ENCODE data around the gene PPA2.
A peak's percentile ranks its signal among the peaks of the same experiment; 100 is the strongest.
"Not testable (repeated sequence)": the region's sequence is repeated elsewhere in the genome, so short reads cannot be mapped to it uniquely, and the experiment has no call there.

PPA2 gene

DNA sequence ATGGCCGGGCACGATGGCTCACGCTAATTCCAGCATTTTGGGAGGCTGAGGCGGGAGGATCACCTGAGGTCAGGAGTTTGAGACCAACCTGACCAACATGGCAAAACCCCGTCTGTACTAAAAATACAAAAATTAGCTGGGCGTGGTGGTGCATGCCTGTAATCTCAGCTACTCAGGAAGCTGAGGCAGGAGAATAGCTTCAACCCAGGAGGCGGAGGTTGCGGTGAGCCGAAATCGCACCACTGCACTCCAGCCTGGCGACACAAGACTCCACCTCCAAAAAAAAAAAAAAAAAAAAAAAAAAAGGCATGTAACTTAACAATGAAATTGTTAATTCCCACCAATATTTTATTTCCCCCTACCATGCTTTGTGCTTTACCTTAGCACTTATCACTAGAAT lies 15.3 kb downstream of the PPA2 start:
- DNase-seq (ENCODE audit: low spot score): not testable (repeated sequence)

DNA sequence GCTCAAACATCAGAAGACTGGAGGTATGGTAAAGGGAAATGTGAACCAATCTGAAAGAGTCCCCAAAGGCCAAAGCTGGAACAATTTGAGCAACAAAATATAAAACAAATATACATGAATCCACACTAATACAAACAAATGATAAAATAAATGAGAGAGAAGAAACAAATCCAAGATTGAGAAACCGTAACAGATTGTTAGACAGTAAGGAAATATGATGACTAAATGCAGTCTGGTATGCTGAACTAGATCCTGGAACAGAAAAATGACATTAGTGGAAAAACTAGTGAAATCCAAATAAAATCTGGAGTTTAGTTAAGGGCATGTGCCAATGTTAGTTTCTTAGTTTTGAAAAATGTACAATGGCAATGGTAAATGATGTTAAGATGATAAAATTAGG lies 15.9 kb downstream of the PPA2 start:
- no peak for DNase-seq (ENCODE audit: low spot score)

DNA sequence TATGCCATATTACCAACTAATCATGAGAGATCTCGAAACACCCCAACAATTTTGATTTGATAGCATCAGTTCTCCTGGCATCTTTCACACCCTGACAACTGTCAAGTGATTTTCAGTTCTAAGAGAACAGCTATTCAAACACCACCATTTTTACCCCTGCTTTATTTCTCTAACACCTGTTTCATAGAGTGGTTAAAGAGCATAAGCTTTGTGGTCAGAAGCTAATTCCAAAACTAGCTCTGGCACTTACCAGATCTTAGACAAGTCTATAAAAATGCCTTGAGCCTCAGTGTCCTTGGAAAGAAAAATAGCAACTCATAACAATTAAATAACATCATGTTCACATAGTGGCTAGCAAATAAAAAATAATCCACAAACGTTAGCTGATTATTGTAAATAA lies 17.9 kb downstream of the PPA2 start:
- no peak for DNase-seq (ENCODE audit: low spot score)

DNA sequence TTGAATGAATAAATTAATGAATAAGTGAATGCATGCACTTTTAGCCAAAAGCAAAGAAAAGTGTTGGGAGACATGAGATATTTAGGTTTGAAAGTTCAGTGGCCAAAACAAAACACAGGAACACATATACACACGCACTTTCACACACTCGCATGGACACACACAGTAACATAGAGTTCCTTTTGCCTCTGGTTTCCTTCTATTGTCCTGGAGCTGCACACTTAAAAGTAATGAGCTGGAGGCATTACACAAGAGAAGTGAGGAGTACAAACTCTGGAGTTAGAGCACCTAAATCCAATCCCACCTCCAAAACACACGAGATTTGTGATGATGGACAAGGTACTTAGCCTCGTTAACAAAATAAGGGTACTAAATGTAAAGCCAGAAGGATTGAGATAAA lies 18.7 kb downstream of the PPA2 start:
- DNase-seq (ENCODE audit: low spot score): no peak

DNA sequence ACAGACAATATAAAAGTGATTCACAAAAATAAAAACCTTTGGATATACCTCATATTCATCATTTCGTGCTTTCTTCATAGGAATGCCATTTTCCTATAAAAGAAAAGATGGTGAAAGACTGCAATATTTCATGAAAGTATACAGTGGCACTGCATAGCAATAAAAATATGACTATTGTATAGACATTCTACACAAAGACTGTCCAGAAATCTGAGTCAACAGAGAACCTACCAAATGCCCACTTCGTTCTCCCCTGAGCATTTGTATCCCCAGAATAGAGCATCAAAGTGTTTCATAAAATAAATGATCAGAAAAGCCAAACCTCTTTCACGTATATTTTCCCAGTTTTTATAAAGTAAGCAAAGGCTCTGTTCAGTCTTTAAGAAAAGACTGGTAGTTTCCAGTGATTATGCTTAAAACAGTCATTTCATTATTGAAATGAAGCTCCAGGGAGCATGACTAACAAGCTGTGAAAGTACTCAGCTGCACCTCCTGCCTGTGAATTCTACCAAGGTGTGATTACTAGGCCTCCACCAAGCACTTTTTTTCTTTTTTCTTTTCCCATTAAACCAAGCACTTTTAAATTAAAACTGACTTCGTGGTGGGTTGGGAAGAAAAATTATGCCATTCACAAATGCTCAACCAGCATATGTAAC lies 20.2 kb downstream of the PPA2 start:
- DNase-seq (ENCODE audit: low spot score): peak; percentile 48

DNA sequence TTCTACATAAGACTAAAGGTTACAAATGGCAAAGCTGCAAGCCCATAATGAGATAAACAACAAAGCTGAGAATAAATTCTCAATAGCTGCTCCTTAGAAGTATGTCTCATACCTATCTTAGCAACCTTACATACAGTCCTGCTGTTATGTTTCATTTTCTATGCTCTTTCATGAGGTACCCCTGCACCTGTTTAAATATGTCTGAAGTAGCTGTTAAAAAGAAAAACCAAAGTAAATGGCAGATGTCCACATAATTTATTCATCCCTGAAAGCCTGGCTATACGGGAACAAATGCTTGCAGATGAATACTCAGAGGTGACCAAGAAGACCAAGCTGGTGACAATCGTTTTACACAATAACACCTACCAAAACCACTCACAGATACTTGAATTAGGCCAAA lies 22.5 kb downstream of the PPA2 start:
- DNase-seq (ENCODE audit: low spot score): no peak

DNA sequence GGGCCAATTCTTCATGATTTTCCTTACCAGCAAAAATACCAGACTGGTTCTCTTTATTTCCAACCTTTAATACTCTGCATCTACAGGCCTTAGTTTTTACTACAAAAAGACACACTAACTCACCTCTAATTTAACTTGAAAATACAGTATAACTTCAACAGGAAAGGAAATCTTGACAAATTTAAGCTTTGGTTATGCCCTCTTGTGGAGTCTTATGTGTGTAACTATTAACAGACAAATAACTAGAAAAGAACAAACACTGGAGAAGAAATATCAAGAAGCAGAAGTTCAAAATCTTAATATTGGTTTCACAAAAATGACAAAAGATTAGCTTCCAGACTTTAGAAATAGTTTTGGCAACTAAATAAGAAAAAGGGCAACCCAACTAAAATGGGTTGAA lies 33.0 kb downstream of the PPA2 start:
- DNase-seq (ENCODE audit: low spot score): no peak

DNA sequence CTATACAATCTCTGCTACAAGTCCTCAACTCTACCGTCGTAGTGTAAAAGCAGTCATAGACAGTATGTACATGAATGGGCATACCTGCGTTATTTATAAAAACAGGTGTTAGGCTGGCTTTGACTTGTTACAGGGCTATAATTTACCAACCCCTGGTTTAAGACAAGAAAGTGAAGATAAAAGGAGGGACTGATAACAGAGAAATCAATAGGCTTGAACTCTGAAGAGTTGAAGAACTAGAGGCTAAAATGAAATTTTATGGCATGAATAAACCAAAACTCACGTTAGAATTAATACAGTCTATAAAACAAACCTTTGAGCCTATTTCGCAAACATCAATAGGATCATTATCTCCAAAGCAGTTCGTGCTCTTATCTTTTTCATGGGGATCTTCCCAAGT lies 36.2 kb downstream of the PPA2 start:
- DNase-seq (ENCODE audit: low spot score): no peak

DNA sequence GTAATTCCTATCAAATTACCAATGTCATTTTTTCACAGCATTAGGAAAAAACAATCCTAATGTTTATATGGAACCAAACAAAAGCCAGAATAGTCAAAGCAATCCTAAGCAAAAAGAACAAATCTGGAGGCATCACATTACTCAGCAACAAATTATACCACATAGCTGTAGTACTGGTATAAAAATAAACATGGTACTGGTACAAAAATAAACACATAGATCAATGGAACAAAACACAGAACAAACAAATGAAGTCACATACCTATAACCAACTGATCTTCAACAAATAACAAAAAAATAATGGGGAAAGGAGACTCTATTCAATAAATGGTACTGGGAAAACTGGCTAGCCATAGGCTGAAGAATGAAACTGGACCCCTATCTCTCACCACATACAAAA lies 37.4 kb downstream of the PPA2 start:
- DNase-seq (ENCODE audit: low spot score): no peak

DNA sequence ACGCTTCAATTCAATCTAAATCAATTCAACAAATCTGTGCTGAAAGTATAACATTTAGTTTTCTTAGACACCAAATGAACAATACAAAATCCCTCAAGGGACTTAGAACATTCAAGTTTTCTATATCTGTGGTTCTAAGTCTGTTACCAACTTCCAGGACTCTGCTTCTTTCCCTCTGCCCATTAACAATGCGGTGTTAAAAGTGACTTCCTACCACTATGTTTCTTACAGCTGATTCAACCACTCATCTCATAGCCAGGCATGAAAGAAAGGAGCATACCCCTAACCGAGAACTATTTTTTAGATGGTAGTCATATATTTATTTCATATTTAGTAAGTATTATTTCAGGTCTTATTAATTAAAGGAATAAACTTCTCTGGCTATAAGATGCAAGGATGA lies 38.9 kb downstream of the PPA2 start:
- no peak for DNase-seq (ENCODE audit: low spot score)

DNA sequence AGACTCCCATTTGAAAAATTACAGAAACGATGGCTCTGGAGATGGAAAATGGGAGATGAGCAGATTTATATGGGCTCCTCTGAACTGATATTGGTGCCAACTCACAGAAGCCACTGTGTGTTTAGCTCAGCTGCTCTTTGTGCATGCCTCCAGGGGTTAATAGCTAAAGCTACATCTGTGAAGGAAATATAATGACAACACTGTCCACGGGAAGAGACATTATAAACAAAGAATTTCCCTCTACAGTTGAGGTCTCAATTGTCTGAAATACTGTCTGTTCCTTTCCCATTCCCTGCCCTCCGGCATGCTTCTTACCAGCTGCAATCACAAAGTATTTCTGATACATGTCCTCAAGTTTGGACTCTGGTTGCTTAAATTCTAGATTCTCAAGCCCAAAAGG lies 40.4 kb downstream of the PPA2 start:
- no peak for DNase-seq (ENCODE audit: low spot score)

DNA sequence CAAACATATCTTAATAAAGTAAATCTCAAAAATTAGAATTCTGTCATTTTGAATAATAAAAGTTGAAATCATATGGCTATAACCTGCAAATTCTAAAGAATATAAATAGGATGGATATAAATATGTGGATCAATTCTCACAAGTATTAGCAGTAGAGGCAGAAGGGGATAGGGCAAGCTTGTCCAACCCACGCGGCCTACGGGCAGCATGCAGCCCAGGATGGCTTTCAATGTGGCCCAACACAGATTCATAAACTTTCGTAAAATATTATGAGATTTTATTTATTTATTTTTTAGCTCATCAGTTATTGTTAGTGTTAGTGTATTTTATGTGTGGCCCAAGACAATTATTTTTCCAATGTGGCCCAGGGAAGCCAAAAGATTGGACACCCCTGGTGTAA lies 41.4 kb downstream of the PPA2 start:
- DNase-seq (ENCODE audit: low spot score): no peak

DNA sequence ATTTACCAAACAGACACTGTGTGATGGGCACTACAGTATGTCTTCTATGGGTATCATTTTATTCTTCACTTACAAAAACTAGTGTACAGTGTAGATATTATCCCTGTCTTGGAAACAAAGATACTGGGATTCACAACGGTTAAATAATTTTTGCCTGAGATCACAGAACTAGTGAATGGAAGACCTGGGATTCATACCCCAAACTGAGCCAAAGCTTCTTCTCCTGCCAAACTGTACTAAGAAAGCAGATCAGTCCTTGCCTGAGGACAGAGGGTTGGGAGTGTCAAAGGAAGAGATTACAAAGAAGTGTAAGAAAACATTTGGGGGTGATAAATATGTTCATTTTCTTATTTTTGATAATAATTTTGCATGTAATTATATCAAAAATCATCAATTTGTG lies 43.1 kb downstream of the PPA2 start:
- no peak for DNase-seq (ENCODE audit: low spot score)

DNA sequence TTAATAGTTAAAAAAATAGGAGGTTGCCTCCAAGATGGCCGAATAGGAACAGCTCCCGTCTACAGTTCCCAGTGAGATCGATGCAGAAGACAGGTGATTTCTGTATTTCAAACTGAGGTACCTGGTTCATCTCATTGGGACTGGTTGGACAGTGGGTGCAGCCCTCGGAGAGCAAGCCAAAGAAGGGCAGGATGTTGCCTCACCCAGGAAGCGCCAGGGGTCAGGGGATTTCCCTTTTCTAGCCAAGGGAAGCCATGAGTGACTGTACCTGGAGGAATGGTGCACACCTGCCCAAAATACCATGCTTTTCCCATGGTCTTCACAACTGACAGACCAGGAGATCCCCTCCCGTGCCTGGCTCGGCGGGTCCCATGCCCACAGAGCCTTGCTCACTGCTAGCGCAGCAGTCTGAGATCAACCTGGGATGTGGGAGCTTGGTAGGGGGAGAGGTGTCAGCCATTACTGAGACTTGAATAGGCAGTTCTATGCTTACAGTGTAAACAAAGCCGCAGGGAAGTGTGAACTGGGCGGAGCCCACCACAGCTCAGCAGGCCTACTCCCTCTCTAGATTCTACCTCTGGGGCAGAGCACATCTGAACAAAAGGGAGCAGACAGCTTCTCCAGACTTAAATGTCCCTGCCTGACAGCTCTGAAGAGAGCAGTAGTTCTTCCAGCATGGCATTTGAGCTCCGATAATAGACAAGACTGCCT lies 47.5 kb downstream of the PPA2 start:
- DNase-seq (ENCODE audit: low spot score): no peak

DNA sequence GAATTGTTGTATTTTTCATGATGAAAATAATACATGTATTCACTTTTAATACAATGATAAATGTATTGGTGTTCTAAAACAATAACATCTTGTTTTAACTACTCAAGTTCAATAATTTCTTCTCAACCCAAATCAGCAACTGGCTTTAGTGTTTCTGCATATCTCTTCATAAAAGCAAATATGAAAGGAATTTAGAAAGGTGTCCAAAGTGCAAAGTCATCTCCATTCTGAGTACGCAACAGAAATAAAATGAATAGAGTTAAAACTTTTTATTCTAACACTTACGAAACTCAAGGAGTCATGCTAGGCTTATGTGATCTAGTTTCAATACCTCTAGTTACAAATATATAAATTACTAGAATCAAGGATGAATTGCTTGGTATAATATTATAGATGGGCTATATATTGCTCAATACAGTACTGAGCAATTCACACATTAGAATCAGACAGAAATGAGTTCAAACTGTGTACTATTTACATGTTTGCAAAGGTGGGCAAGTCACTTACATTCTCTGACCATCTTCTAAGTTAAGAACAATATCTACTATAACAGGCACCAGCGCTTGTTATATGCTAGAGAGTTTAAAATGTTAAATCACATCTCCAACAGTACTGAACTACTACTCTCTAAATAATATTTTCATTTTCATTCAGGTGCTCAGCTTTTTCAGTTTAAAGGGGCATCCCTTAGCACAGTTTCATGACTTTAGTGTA lies 51.5 kb downstream of the PPA2 start:
- no peak for DNase-seq (ENCODE audit: low spot score)

DNA sequence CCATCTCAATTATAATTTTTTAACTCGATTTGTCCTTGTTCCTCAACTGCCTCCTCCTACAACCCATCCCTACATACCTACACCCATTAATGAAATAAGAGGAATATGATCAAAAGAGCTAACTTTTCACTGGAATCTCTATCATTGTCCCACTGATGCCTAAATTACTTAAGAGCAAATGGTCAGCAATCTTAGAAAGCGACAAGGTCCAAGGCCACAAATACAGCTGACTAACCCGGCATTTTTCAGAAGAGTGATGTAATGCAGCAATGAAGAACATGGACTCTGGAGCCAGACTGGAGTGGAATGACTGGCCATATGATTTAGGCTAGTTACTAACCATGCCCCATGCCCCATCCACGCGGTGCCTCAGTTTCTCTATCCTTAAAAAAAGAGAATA lies 56.2 kb downstream of the PPA2 start:
- DNase-seq (ENCODE audit: low spot score): peak; percentile 16

DNA sequence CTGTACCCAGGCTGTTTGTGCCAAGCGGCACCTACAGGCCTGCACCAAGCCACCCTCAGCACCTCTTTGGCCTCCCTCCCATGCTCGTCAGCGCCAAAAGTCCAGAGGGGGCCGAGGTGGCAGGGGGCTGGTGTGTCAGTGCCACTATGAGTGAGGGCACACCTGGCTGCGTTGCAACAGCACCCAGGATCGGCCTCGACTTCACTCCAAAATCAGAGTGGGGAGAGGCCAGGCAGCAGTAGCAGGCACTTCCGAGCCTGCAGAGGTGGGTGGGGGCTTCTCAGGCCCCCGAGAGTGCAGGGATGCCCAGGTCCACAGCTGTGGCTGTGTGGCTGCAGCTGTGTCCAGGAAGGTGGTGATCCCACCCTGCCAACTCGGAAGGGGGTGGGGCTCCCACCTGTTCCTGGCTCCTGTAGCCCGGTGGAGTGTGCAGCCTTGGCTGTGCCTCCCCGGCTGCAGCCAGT lies 58.5 kb downstream of the PPA2 start:
- no peak for DNase-seq (ENCODE audit: low spot score)

DNA sequence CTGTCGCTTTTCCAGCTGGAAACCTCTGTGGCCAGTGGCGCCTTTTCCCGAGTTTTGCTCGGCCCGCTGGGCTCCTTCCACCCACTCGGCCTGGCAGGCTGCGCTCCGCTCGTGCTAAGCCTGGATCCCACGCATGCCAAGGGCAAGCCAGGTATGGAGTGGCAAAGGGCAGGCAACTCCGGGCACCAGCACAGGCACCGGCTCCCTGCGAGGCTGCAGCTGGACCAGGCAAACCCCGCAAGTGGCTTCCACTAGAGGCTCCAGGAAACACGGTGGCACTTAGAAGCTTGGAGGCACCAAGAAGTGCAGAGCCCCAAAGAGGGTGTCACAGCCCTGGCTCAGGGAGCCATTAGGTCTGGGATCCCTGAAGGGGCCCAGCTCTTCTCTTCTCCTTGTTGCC lies 59.5 kb downstream of the PPA2 start:
- DNase-seq (ENCODE audit: low spot score): no peak

DNA sequence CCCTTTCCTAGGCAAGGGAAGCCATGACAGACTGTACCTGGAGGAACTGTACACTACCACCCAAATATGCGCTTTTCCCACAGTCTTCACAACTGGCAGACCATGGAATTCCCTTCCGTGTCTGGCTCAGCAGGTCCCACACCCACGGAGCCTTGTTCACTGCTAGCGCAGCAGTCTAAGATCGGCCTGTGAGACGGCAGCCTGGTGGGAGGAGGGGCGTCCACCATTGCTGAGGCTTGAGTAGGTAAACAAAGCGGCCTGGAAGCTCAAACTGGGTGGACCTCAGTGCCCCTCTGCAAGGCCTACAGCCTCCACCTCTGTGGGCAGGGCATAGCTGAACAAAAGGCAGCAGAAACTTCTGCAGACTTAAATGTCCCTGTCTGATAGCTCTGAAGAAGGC lies 64.7 kb downstream of the PPA2 start:
- DNase-seq (ENCODE audit: low spot score): not testable (repeated sequence)

DNA sequence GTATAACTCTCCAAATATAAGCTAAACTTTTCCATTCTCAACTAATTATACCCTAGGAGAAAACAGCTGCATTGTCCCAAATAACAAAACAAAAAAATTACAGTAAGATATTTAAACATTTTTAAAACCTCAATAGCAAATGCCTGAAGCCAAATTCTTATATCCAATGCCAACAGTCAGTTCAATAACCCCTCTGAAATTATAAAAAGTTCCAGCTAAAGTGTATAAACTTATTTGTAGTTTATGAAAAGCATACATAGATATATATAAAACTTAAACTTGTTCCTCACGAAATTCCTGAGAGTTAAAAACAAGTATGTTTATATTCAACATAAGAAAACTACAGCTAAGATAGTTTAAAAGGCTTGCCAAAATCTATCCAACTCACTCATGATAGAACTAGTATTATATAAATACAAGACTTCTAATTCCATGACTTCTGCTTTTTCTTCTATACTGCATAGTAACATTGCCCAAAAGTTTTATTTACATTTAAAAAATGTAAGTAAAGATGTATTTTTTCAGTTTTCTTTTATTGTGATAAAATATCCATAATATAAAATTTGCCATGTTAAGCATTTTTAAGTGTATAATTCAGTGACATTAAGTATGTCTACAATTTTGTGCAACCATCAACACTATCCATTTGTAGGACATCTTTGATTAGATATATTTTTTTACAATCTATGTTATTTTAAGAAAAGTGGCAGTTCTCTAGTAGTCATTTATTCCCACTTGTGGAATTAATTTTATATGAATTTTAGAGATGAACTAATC lies 72.8 kb downstream of the PPA2 start:
- no peak for DNase-seq (ENCODE audit: low spot score)

DNA sequence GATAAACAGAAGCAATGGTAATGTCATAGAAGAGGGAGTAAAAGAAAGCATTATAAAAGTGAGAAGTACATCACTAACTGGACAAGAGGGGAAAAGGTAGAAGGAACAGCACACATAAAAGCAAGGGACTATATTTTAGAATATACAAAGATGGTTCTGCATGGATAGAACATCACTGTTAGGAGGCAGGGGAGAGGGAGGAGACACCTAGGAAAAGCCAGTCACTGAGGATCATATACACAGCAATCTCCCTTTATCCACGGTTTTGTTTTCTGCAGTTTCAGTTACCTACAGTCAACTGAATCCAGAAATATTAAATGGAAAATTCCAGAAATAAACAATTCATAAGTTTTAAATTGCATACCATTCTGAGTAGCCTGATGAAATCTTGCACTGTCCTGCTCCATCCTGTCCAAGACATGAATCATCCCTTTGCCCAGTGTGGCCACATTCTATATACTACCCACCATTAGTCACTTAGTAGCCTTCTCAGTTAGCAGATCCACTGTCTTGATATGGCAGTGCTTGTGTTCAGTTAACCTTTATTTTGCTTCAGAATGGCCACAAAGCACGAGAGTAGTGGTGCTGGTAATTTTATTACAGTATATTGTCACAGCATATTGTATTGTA lies 74.2 kb downstream of the PPA2 start:
- DNase-seq (ENCODE audit: low spot score): peak; percentile 86

DNA sequence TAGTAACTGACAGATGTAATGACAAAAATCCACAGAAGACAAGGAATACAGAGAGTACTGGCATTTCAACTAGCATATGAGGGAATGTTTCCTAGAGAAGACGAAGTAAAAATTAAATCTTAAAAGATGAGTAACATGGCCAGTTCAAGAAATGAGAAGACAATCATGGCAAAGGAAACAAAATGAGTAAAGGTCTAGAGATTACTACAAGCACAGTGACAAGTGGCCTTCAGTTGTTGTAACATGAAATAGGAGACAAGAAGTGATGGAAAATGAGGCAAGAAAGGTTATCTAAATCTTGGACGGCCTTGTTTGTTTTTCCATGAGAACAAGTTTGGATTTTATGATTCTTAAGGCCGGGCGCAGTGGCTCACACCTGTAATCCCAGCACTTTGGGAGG lies 81.0 kb downstream of the PPA2 start:
- no peak for DNase-seq (ENCODE audit: low spot score)

All from RKO (cell line).